GM21576 (cell line): ENCODE measurements around the gene BECN2.
A peak's percentile ranks its signal among the peaks of the same experiment; 100 is the strongest.
"Not testable (repeated sequence)": the region's sequence is repeated elsewhere in the genome, so short reads cannot be mapped to it uniquely, and the experiment has no call there.

ENCODE experiments used
- ATAC-seq: cut with Tn5 transposase; IDR thresholded peaks from one replicate; pipeline ENCODE4 v1.9.1; 2021; ENCODE audit warnings: mild to moderate bottlenecking, moderate library complexity; ENCODE audit not compliant: unreplicated experiment

The BECN2 gene

GRCh38 chr1:241976229-241976628 lies 18.7 kb downstream of the BECN2 start:
- no peak for ATAC-seq

GRCh38 chr1:241979071-241979470 lies 21.5 kb downstream of the BECN2 start:
- no peak for ATAC-seq

GRCh38 chr1:241979926-241980325 lies 22.4 kb downstream of the BECN2 start:
- ATAC-seq, result no peak

GRCh38 chr1:241985787-241986186 lies 28.2 kb downstream of the BECN2 start:
- peak; percentile 67 for ATAC-seq

- not testable (repeated sequence) for ATAC-seq
Observed at GRCh38 chr1:241988389-241988930, 30.9 kb downstream of the BECN2 start.

- no peak for ATAC-seq
Observed at GRCh38 chr1:241990040-241990439, 32.5 kb downstream of the BECN2 start.

- ATAC-seq, result no peak
Observed at GRCh38 chr1:241992734-241993133, 35.2 kb downstream of the BECN2 start.

GRCh38 chr1:241994171-241994570 lies 36.6 kb downstream of the BECN2 start:
- ATAC-seq, result no peak

GRCh38 chr1:241997401-241997998 lies 39.9 kb downstream of the BECN2 start:
- ATAC-seq, result no peak

- ATAC-seq, result peak; percentile 71
Observed at GRCh38 chr1:241998412-241998921, 40.9 kb downstream of the BECN2 start.

GRCh38 chr1:241999026-241999425 lies 41.5 kb downstream of the BECN2 start, which contains the start of gene MAP1LC3C:
TSS of gene MAP1LC3C (minus strand) at chr1:241999098. CDS start at chr1:241999008, 90 bp downstream.
- no peak for ATAC-seq

GRCh38 chr1:242000434-242000833 lies 42.9 kb downstream of the BECN2 start:
- ATAC-seq, result no peak

- ATAC-seq, result no peak
Observed at GRCh38 chr1:242002072-242002471, 44.5 kb downstream of the BECN2 start.

- ATAC-seq, result no peak
Observed at GRCh38 chr1:242002510-242002909, 44.9 kb downstream of the BECN2 start.

GRCh38 chr1:242004751-242005495 lies 47.4 kb downstream of the BECN2 start:
- no peak for ATAC-seq

- ATAC-seq, result no peak
Observed at GRCh38 chr1:242005866-242006535, 48.4 kb downstream of the BECN2 start.

GRCh38 chr1:242006976-242007375 lies 49.4 kb downstream of the BECN2 start:
- no peak for ATAC-seq
